ENCODE data around the gene SOX10.
"Not testable (repeated sequence)": the region's sequence is repeated elsewhere in the genome, so short reads cannot be mapped to it uniquely, and the experiment has no call there.

SOX10 gene

GRCh38 chr22:37985751-37986281 lies 1.5 kb upstream of the SOX10 start:
- no peak for DNase-seq

GRCh38 chr22:37985050-37985585 lies 763 bp upstream of the SOX10 start:
- no peak for DNase-seq

- no peak for DNase-seq
Observed at GRCh38 chr22:37982938-37983859, 1.2 kb downstream of the SOX10 start.

- no peak for DNase-seq
Observed at GRCh38 chr22:37982151-37982785, 2.1 kb downstream of the SOX10 start.

- DNase-seq = no peak
Observed at GRCh38 chr22:37981282-37982011, 2.9 kb downstream of the SOX10 start.

- no peak for DNase-seq
Observed at GRCh38 chr22:37979782-37980181, 4.6 kb downstream of the SOX10 start.

- DNase-seq = no peak
Observed at GRCh38 chr22:37976547-37976946, 7.8 kb downstream of the SOX10 start.

- not testable (repeated sequence) for DNase-seq
Observed at GRCh38 chr22:37976022-37976421, 8.3 kb downstream of the SOX10 start.

- DNase-seq = no peak
Observed at GRCh38 chr22:37975153-37975552, 9.2 kb downstream of the SOX10 start.

- DNase-seq = no peak
Observed at GRCh38 chr22:37973271-37974170, 10.8 kb downstream of the SOX10 start.

- DNase-seq = no peak
Observed at GRCh38 chr22:37972527-37972926, 11.8 kb downstream of the SOX10 start.

GRCh38 chr22:37971475-37972434 lies 12.6 kb downstream of the SOX10 start:
- DNase-seq = no peak

GRCh38 chr22:37970864-37971263 lies 13.5 kb downstream of the SOX10 start:
- no peak for DNase-seq

GRCh38 chr22:37968452-37969251 lies 15.7 kb downstream of the SOX10 start:
- no peak for DNase-seq

GRCh38 chr22:37967637-37968451 lies 16.5 kb downstream of the SOX10 start:
- DNase-seq = no peak

- DNase-seq = no peak
Observed at GRCh38 chr22:37967147-37967546, 17.2 kb downstream of the SOX10 start.

- no peak for DNase-seq
Observed at GRCh38 chr22:37965940-37966664, 18.3 kb downstream of the SOX10 start.

GRCh38 chr22:37961062-37961461 lies 23.3 kb downstream of the SOX10 start:
- no peak for DNase-seq

Measured in NCI-H1417 treated with DMSO at 0.1 percent for 48 hours (cell line).